Activated T-cell treated with anti-CD3 and anti-CD28 coated beads for 48 hours (primary cell): ENCODE measurements around the gene RDH12.
"Not testable (repeated sequence)": the region's sequence is repeated elsewhere in the genome, so short reads cannot be mapped to it uniquely, and the experiment has no call there.

Experiments
- DNase-seq: peaks from one replicate; pipeline ENCODE4 v3.0.0-alpha.2; 2020; ENCODE audit warnings: low read depth

The RDH12 gene

DNA sequence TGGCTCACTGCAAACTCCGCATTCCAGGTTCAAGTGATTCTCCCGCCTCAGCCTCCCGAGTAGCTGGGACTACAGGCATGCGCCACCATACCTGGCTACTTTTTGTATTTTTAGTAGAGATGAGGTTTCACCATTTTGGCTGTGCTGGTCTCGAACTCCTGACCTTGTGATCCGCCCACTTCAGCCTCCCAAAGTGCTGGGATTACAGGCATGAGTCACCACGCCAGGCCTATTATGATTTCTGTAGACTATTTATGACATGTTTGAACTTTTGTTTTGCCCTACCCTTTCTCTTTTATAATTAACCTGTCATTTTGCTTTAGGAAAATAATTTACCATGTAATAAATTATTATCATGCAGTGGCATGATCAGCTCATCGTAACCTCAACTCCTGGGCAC, at the start of gene RDH12:
Gene RDH12, plus strand, starts transcription at position 395 of the 400 bp plus-strand sequence. CDS start 20,757 bp downstream, outside the sequence.
- DNase-seq: not testable (repeated sequence)

DNA sequence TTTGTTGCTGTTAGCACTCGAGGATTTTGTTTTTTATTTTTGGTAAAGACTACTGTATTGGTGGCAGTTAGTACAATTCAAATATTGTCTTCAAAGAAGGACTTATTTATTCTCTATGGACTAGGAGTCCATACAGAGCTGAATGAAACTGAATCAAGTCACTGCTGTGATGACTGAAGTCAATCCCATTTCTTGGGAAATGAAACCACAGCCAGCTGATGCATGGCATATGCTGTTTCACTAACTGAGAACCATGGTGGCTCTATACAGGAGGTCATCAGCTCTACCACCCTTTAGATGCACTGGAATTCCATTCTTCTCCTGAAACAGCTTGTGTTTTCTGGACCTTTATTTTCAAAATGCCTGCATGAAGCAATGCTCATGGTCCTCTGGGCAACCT, 49.5 kb upstream of the RDH12 start:
- no peak for DNase-seq

DNA sequence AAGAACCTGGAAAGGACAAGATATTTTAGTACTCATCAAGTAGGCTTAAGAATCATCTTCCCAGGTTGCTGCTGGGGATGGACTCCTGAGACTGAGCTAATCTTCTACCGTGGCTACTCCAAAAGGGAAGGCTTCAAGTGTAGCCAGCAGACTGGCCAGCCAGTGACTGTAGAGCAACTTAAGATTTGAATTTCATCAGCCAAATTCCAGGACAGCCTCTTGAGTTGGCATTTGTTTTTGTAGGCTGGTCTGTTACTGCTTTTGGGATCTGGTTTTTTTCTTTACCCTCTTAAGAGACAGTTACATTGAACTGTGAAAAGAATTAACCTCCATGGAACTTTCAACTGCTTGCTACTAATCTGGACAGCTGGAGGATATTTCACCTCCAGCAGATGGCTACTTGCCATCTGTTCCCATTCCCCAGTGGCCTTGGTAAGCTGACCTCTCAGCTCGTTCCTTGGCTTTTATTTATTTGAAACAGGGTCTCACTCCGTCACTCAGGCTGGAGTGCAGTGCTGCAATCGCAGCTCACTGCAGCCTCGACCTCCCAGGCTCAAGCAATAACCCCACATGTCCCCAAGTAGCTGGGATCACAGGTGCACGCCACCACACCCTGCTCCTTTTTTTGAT, 47.9 kb upstream of the RDH12 start:
- DNase-seq: no peak

DNA sequence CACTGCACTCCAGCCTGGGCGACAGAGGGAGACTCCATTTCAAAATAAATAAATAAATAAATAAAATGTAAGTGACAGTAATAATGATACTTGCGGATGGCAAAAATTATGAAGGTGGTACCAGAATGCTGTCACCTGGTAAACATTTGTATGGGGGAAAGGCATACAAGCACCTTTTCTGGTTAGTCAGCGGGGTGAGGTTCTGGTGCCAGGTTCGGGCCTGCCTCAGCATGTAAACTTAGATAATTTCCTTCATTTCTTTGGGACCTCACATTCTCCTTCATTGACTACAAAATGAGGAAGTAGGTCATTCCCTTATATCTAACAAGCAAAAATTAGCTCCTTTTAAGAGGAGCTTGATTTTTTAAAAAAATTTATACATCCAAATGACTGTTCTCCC, 38.1 kb upstream of the RDH12 start:
- no peak for DNase-seq

DNA sequence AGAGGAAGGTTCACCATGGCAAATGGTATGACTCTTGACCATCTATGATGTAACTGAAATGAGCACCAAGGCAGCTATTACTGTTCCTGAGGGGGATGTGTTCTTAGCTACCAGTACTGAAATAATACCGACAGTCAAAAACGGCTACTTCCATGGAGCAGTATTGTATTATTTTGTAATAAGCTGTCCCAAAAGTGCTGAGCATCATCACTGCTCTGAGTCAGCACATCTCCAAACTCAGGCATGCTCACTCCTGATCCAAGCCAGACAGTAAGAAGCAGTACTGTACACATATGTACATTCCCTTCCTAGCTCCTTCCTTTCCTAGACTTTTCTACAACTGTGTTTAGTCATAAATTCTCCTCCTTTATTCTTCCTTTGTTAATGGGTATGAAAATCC, 35.8 kb upstream of the RDH12 start:
- DNase-seq: no peak

DNA sequence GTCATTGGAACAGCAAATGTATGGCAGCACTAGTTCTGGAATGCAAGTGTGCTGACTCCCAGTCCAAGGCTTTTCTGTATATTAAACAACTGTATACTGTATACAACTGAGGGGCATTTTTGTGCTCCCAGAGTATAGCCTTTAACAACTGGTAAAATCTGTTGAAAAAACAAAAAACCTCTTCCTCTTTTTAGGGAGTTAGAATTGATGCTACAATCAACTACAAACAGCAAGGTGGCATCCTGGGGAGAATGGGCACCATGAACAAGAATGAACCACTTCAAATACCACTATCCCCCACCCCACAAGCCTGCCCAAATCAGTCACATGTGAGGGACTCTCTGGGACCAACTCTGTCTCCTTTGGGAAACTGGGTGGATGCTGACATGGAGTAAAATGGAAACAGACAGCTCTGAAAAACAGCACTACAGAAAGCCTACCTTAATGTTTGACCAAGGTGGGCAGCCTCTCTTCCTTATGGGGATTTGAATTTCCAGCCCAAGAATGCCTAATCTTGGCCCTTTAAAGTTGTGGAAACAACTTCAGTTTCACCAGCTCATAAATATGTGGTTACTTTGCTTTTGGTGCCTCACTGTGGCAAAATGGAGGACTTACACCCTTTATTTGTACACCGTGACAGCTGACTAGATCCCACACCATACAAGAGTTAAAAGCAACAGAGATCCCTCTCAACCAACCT, 34.8 kb upstream of the RDH12 start:
- no peak for DNase-seq

DNA sequence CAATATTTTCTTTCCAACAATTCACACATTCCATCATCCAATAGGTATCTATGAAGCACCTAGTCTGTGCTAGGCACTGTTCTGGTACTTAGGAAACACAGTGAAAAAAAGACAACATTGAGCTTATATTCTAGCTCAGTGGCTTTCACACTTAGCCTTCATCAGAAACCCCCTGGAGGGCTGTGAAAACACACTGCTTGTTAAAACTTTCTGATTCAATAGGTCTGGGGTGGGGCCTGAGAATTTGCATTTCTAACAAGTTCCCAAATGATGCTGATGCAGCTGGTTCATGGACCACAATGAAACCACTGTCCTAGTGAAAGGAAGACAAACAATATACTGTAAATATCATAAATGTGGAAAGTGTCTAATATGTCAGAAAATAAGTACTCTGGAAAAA, 33.1 kb upstream of the RDH12 start:
- no peak for DNase-seq

DNA sequence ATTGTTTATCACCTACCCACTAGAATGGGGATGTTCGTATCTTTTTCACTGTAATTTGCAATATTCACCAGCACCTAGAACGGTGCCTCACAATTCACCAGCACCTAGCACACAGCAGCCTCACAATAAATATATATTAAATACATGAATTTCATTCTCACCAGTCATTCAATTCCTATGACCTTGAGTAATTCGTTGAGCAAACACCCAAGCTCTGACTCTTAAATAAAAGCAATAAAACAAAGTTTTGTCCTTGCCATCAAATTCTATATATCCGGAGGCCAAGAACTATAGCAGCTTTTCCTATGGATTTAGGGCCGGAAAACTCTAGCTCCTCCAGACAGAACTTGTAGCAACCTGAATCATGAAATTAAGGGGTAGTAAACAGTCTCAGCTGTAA, 28.2 kb upstream of the RDH12 start:
- no peak for DNase-seq

DNA sequence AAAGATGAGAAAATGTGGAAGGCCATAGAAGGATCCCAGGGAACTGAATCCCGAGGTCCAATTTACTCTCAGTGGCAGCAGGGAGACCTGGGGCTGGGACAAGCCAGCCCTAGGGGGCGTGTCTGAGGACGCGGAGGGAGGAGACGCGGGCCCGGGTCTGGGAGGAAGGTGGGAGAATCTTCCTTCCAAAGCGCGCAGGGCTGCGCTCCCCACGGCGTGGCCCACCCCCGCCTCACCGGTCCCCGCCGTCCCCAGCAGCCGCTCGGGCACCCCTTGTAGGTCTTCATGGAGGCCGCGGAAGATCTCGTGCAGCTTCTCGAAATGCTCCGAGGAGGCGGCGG, 27.6 kb upstream of the RDH12 start:
- DNase-seq: peak; percentile 49

DNA sequence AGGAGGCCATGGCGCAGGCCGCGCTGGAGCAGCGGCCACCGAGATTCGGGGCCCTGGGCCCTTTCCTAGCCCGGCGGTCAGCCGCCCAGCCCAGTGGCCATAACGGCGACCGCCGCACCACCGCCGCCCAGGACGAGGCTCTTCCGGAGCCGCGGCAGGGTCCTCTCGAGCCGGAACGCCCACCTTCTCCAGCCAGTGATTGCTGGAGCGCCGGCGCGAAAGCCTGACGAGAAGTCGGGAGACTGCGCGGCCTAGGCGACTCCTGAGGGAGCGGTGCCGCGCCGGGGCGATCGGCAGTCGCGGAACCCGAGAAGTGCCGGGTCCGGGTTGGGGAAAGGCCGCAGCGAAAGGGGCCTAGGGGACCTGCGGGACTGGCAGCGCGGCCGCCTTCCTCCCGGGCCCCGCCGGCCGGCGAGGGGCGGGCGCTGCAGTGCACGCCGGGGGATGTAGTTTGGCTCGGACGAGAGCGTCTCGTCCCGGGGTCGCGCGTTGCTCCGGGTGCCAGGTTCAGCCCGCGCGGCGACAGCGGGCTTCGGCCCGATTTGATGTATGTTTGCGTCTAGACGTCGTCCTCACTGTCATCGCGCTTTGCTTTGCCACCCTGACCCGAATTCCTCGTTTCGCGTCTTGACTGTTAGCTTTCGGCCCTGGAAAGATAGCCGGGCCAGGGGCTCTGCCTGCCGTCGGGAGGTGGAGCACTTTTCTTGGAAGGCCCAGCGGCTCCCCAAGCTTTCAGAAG, 27.0 kb upstream of the RDH12 start, which contains the start of gene VTI1B:
Gene VTI1B, minus strand, starts transcription at position 153 of the 739 bp plus-strand sequence. Its CDS starts 143 bp downstream, at position 10.
- peak; percentile 77 for DNase-seq

DNA sequence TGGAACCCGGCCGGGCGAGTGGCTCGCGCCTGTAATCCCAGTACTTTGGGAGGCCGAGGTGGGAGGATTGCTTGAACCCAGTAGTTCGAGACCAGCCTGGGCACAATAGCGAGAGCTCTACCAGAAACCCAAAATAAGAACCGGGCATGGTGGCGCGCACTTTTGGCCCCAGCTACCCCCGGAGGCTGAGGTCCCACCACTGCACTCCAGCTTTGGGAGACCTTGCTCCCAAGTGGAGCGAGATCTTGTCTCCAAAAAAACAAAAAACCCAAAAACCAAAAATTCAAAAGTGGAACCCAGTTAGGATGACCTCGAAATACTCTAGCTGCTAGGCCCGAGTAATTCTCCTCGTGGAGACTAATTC, 26.5 kb upstream of the RDH12 start:
- no peak for DNase-seq

DNA sequence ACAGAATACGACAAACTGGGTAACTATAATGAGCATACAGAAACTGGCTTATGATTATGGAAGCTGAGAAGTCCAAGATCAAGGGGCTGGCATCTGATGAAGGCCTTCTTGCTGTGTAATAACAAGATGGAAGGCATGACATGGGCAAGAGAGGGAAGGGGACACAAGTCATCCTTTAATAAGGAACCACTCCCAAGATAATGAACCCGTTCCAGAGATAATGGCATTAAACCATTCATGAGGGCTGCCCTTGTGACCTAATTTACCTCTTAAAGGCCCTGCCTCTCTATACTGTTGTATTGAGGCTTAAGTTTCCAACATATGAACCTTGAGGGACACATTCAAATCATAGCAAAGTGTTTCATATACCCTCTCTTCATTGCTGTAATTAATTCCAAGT, 22.7 kb upstream of the RDH12 start:
- DNase-seq: no peak

DNA sequence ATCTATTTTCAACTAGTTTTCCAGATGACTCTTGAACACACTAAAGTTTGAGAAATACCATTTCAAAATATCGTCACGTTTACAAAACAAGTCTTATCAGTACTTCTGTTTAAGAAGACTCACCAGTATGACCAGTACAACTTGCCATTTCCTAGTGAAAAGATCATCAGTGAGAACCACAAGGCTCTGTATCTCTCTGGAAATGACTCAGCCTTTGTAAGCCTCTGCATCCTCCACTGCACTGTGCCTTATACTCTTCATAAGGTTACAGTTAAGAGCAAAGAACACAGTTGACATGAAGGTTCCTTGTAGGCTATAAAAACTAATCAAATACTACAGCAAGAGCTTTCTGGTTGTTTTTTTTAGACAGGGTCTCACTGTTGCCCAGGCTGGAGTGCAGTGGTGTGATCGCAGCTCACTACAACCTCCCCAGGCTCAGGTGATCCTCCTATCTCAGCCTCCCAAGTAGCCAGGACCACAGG, 21.5 kb upstream of the RDH12 start:
- DNase-seq: no peak

DNA sequence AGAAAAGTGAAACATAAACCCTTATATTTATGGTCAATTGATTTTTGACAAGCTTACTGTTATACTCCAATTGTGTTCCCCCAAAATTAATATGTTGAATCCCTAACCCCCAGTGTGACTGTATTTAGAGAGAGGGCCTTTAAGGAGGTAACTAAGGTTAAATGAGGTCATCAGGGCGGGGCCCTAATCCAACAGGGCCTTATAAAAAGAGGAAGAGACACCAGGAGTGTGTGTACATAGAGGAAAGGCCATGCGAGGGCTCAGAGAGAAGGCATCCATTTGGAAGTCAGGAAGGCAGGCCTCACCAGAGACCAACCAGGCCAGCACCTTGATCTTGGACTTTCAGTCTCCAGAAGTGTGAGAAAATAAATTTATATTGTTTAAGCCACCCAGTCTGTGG, 20.7 kb upstream of the RDH12 start:
- DNase-seq: no peak

DNA sequence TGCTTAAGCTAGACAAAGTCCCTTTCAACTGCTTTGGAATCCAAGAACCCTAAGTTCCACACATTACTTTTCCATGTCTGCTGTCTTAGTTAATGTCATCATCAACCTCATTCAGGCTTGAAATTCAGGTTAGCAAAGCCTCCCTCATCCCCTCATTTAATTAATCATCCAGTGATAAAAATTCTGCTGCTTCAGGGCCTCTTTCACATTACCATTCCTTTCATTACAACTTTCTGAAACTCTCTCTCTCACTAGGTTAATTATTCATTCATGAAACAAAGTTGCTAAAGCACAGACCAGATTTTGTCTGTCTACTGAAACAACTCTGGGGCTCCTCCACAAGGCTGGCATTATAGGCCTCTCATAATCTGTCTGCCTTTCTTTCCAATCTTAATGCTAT, 17.8 kb upstream of the RDH12 start:
- DNase-seq: no peak

DNA sequence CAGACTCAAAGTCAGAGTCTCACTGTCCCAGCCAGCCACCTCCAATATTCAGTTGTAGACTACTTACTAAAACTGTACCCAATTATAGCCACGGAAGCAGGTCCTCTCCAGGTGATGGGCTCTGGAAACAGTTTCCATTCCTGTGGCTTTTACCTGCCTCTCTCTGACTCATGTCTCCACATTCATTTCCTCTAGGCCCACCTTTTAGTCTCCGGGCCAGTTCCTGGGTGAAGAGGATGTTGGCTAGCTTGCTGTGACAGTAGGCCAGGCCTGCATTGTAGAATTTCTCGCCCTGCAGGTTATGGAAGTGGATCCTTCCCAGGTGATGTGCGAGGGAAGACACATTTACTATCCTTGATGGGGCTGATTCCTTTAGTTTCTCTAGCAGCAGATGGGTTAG, 11.7 kb upstream of the RDH12 start:
- no peak for DNase-seq

DNA sequence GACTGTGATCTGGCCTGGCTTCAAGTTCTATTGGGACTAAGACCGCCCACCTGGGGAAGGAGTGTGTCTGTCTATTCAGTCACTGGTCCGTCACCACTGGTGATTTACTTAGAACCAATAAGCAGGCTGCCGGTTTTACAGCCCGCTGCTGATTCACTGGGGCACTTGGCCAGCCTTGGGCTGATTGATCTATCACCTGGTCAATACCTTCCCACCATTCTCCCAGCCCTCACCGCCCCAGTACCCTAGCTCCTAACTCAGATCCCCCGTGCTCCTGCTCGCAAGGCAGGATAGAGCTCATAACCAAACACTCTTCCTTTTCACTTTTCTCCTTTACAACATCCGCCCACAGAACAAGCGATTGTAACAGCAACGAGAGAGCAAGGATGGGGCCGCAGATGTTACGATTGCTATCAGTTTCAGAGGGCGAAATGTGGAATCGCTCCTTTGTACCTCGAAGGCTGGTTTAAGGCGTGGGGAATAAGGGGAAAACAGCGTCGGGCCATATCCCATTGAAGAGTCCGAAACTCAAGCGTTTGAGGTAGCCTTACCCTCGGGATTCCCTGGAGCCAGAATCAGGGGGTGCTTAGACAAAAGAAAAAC, 6.8 kb upstream of the RDH12 start:
- DNase-seq: peak; percentile 63

DNA sequence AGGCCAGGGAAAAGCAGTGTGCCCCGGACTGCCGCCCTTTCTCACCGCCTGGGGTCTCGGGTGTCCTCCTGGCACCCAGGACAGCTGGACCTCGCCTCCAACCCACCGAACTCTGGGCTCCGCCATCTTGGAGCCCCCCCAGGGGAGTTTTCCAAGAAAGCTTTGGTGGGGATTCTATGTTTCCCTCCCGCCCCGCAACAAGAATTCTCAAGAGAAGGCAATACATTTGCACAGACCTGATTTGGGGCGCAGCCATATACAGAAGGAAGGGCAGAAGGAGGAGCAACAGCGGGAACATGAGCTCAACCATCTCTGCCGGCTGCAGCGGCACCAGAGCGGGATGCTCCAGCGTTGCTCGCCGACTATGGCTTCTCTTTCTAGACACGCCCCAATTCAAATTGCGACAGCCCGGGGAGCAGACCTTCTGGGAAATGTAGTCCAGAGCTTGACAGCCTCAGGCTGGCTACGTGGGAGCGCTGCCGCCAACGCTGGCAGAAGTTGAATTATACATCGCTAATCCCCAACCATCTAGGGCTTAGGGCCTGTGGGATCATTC, 6.2 kb upstream of the RDH12 start, which contains the start of gene RDH11:
Gene RDH11, minus strand, starts transcription at position 371 of the 556 bp plus-strand sequence. Its CDS starts 61 bp downstream, at position 310.
- DNase-seq: peak; percentile 74

DNA sequence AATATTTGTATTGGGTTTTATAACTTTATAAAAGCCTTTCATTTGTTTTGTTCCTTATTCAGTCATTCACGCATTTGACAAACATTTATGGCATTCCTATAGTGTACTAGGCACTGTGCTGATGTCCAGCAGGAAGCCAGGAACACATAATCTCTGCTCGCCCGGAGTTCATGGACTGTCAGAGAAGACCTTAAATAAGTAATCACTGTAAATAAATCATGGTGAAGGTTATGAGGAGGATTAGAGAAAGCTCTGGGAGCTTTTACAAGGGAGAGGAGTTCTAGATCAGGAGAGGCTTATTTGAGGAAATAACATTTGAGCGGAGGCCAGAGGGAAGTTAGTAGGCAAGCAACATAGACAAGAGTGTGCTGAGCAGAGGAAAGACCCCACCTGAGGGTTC, 4.7 kb upstream of the RDH12 start:
- no peak for DNase-seq

DNA sequence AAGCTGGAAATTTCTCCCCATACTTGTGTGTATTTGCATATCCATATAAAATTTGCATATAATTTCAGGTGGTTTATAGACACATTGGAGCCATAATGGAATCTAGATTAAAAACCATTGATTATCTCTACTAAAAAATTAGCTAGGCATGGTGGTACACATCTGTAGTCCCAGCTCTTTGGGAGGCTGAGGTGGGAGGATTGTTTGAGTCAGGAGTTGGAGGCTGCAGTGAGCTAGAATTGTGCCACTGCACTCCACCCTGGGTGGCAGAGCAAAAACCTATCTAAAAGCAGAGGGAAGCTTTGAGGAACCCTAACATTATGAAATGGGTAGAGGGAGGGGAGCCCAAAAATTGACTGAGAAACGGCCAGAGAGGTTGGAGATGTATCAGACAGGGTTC, 3.5 kb upstream of the RDH12 start:
- no peak for DNase-seq

DNA sequence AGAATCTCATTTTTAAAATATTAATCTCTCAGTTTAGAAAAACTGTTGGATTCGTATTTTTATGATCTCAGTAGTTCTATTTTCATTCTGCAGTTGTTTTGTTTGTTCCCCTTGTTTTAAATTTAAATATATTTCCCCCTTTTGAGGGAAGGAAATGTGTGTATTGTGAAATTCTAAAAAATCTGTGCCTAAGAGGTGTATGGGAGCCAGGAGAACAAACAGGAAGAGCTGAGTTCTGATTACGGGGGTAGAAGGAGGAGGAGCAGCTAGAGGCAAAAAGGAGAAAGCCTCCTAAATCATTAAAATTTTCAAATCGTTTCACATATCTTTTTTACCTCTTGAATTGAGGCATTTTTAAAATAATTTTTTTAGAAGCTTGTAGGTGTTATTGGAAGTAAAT, 2.3 kb downstream of the RDH12 start:
- no peak for DNase-seq

DNA sequence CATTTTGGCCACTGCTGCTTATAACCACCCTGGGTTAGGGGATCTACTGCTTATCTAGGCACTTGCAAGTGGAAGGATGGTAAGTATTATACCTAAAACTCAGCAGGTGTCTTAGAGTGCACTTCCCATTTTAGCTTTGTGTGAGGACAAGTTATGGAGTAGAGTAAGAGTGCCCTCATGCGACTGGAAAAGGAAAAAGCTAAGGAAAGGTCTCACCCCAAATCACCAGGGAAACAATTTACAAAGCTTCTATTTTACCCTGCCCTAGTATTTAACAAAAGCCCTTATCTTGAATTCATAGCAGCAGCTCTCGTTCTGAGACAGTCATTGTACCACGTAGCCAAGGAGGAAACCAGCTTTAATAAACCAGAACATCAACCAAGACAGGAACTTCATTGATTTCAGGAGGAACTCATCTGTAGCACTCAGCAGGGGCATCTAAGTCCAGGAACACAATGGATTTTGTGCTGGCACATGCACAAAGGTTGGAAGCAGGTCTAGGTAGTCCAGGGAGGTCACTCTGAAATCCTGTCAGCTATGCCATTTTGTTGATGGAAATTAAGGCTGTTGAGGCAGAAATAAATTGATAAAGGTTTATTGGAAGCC, 2.9 kb downstream of the RDH12 start:
- DNase-seq: no peak
